Raji (cell line): ENCODE results near the gene MUC5AC.

Source experiments
- POLR2A ChIP-seq: IDR thresholded peaks from 2 replicates; pipeline ENCODE4 v1.6.1; 2011; ENCODE audit warnings: low read depth, low read length, control low read depth; ENCODE audit not compliant: insufficient read depth

MUC5AC gene

GRCh38 chr11:1228101-1228821 lies 70.5 kb downstream of the MUC5AC start:
- TF ChIP-seq POLR2A: no peak

- TF ChIP-seq POLR2A: no peak
Measured at GRCh38 chr11:1228921-1229451, 71.2 kb downstream of the MUC5AC start.

DNA sequence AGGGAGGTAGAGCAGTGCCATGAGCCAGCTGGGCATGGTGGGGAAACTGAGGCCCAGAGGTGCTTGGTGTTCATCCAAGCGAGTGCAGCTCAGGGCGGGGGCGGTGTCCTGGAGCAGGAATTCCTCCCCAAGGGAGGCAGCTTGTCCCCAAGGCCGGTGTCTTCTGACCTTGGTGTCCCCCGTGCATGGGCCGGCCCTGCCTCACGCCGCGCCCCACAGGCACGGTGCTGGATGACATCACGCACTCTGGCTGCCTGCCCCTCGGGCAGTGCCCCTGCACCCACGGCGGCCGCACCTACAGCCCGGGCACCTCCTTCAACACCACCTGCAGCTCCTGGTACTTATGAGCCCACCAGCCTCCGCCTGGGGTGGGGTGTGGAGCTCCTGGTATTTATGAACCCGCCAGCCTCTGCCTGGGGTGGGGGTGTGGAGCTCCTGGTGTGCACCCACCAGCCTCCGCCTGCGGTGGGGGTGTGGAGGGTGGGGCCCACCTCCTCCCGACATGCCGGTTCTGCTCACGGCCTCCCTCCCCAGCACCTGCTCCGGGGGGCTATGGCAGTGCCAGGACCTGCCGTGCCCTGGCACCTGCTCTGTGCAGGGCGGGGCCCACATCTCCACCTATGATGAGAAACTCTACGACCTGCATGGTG lies 71.8 kb downstream of the MUC5AC start:
- TF ChIP-seq POLR2A: no peak

GRCh38 chr11:1230121-1230455 lies 72.3 kb downstream of the MUC5AC start:
- no peak for TF ChIP-seq POLR2A

GRCh38 chr11:1230456-1231395 lies 73.0 kb downstream of the MUC5AC start:
- TF ChIP-seq POLR2A: no peak

- TF ChIP-seq POLR2A: no peak
Measured at GRCh38 chr11:1231396-1232020, 73.8 kb downstream of the MUC5AC start.

DNA sequence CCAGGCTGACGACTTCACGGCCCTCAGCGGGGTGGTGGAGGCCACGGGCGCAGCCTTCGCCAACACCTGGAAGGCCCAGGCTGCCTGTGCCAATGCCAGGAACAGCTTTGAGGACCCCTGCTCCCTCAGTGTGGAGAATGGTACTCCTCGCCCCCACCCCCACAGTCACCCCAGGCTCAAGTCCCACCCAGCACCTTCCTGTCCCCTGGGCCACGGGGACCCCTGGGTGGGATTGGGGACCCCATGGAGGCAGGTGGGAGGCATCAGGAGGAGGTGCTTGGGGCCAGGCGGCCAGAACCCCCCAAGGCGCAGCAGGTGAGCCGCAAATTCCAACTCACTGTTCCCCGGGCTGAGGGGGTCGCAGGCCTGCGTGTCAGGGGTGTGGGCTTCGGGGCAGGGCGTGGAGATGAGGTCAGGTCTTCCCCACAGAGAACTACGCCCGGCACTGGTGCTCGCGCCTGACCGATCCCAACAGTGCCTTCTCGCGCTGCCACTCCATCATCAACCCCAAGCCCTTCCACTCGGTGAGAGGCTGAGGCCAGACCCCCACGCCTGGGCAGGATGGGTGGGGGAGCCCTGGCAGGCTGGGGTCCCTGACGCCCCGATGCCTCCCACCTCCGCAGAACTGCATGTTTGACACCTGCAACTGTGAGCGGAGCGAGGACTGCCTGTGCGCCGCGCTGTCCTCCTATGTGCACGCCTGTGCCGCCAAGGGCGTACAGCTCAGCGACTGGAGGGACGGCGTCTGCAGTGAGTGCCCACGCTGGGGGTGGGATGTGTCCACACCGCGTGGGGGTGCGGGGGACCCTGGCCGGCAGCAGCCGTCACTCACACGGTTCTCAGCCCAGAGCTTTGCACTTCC lies 74.5 kb downstream of the MUC5AC start:
- TF ChIP-seq POLR2A: no peak

GRCh38 chr11:1232883-1233321 lies 75.1 kb downstream of the MUC5AC start:
- no peak for TF ChIP-seq POLR2A

GRCh38 chr11:1233351-1234053 lies 75.7 kb downstream of the MUC5AC start:
- no peak for TF ChIP-seq POLR2A

- no peak for TF ChIP-seq POLR2A
Measured at GRCh38 chr11:1234054-1234720, 76.4 kb downstream of the MUC5AC start.

DNA sequence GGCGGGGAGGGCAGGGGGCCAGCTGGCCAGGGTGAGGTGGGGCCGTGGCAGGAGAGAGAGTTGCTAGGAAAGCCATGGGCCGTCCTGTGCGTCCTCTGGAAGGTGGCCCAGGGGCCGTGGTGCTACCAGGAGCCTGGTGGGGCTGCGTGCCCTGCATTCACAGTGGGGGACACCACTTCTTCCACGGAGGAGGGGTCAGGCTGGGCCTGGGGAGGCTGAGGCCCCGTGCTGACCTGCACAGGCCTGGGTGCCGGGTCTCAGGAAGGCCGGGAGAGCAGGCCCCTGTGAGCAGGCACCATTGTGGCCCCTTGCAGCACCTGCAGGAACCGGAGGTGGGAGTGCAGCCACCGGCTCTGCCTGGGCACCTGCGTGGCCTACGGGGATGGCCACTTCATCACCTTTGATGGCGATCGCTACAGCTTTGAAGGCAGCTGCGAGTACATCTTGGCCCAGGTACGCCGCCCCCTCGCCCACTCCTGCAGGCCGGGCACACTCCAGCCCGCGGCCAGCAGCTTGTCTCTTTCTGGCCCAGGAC lies 77.1 kb downstream of the MUC5AC start:
- no peak for TF ChIP-seq POLR2A

DNA sequence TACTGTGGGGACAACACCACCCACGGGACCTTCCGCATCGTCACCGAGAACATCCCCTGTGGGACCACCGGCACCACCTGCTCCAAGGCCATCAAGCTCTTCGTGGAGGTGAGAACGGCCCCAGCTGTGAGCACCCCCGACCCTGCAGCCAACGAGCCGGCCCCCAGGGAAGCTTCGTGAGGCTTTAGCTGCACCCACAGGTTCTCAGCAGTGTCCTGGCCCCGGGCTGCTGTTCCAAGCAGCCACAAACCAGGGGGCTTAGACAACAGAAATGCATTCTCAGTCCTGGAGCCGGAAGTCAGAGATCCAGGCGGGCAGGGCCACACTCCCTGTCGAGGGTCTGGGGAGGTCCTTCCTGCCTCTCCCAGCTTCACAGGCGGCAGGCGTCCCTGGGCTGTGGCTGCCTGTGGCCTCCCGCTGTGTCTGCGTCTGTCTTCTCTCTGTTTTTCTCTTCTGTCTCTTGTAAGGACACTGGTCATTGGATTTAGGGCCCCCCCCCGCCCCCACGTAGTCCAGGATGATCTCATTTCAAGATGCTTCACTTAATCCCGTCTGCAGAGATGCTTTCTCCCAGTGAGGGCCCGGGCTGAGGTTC lies 77.7 kb downstream of the MUC5AC start:
- no peak for TF ChIP-seq POLR2A
